ENCODE data around the gene CBX8. TPM values are rescaled to one million over a fixed set of nuclear protein-coding genes. Genes with fewer than 3 reads are reported as not detected.

Gene CBX8
- polyA plus RNA-seq, 1 donor: 10.3 TPM

- Histone ChIP-seq H3K36me3 (ENCODE audit: control insufficient read depth, insufficient read depth, low read length) (peaks cover 15% of the 10 kb centered on the region), H3K4me3 (ENCODE audit: low read length) (no peak overlapping the region), H3K27me3 (ENCODE audit: control insufficient read depth, insufficient read depth, low read length) (no peaks in the 10 kb centered on the region), H3K4me1 (ENCODE audit: control insufficient read depth, insufficient read depth, low read length) (peaks cover 34% of the 10 kb centered on the region), H3K9me3 (ENCODE audit: control insufficient read depth, low read depth, low read length) (peaks cover 12% of the 10 kb centered on the region), H3K27ac (ENCODE audit: low read length) (no peak overlapping the region)
- DNase-seq: no peak
- no CpG with 5 or more reads among the region's 2 CpGs for WGBS (ENCODE audit: insufficient coverage, low lambda C conversion rate)
Measured at GRCh38 chr17:79829457-79829856, 32.6 kb upstream of the CBX8 start.

- Histone ChIP-seq H3K27ac (ENCODE audit: low read length) (no peak overlapping the region), H3K4me1 (ENCODE audit: control insufficient read depth, insufficient read depth, low read length) (peaks cover 34% of the 10 kb centered on the region)
- no CpG with 5 or more reads among the region's 2 CpGs for WGBS (ENCODE audit: insufficient coverage, low lambda C conversion rate)
Measured at GRCh38 chr17:79829004-79829403, 32.1 kb upstream of the CBX8 start.

DNA sequence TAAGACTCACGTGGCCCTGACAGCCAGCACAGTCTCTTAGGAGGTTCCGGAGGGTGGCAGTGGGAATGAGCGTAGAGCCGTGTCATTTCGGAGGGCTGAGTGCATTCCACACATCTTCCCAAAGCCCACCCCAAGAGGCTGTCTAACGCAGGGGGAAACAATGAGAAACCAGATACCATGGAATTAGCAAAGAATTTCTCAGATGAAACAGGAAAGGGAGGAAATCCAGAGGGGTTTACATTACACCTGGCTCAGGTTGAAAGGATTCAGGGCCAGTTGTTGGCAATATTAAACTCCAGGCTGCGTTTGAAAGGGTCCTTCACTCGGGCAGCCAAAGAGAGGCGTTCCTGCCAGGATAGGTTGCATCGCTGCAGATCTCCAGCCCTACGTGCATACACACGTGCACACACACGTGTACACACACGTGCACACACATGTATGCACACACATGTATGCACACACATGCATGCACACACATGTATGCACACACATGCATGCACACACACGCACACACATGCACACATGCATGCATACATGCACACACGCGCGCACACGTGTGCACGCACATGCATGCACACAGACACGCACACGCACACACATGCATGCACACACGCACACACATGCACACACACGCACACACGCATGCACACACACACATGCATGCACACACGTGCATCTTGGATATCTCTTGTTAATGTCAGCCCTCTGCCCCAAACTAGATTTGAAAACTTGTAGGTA, 30.1 kb upstream of the CBX8 start:
- Histone ChIP-seq H3K27me3 (ENCODE audit: control insufficient read depth, insufficient read depth, low read length) (no peaks in the 10 kb centered on the region), H3K9me3 (ENCODE audit: control insufficient read depth, low read depth, low read length) (no peaks in the 10 kb centered on the region), H3K4me1 (ENCODE audit: control insufficient read depth, insufficient read depth, low read length) (peaks cover 24% of the 10 kb centered on the region), H3K4me3 (ENCODE audit: low read length) (no peak overlapping the region), H3K27ac (ENCODE audit: low read length) (no peak overlapping the region), H3K36me3 (ENCODE audit: control insufficient read depth, insufficient read depth, low read length) (no peaks in the 10 kb centered on the region)
- DNase-seq: no peak
- WGBS (ENCODE audit: insufficient coverage, low lambda C conversion rate): no CpG with 5 or more reads among the region's 26 CpGs

More at GRCh38 chr17:79829004-79829403, 32.1 kb upstream of the CBX8 start:
- Histone ChIP-seq H3K4me3 (ENCODE audit: low read length) (no peak overlapping the region), H3K9me3 (ENCODE audit: control insufficient read depth, low read depth, low read length) (peaks cover 8% of the 10 kb centered on the region), H3K36me3 (ENCODE audit: control insufficient read depth, insufficient read depth, low read length) (peaks cover 10% of the 10 kb centered on the region), H3K27me3 (ENCODE audit: control insufficient read depth, insufficient read depth, low read length) (no peaks in the 10 kb centered on the region)
- DNase-seq: no peak

GRCh38 chr17:79826204-79826680, 29.4 kb upstream of the CBX8 start:
- Histone ChIP-seq H3K36me3 (ENCODE audit: control insufficient read depth, insufficient read depth, low read length) (no peaks in the 10 kb centered on the region), H3K27ac (ENCODE audit: low read length) (no peak overlapping the region), H3K27me3 (ENCODE audit: control insufficient read depth, insufficient read depth, low read length) (no peaks in the 10 kb centered on the region), H3K4me3 (ENCODE audit: low read length) (no peak overlapping the region), H3K4me1 (ENCODE audit: control insufficient read depth, insufficient read depth, low read length) (peaks cover 17% of the 10 kb centered on the region), H3K9me3 (ENCODE audit: control insufficient read depth, low read depth, low read length) (no peaks in the 10 kb centered on the region)
- WGBS (ENCODE audit: insufficient coverage, low lambda C conversion rate): no CpG with 5 or more reads among the region's 11 CpGs
- DNase-seq: no peak

DNA sequence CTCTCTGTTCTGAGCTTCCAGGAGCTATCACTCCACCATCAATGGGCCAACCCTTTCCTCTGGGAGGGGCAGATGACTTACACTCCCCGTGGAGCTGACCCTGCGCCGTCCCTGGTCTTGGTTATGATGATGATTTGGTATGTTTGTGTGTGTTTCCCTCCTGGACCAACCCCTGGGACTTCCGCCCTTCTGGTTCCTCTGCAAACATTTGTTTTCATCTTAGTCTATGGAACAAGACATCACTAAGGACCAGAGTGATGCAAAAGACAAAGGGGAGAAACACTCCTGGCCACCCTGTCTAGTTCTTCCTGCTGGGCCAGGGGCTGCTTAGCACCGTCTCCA, 28.7 kb upstream of the CBX8 start:
- H3K9me3 ChIP-seq (ENCODE audit: control insufficient read depth, low read depth, low read length): no peaks in the 10 kb centered on the region
- peaks cover 15% of the 10 kb centered on the region for H3K4me1 ChIP-seq (ENCODE audit: control insufficient read depth, insufficient read depth, low read length)
- H3K4me3 ChIP-seq (ENCODE audit: low read length): no peak overlapping the region
- no peaks in the 10 kb centered on the region for H3K27me3 ChIP-seq (ENCODE audit: control insufficient read depth, insufficient read depth, low read length)
- DNase-seq: no peak
- no peaks in the 10 kb centered on the region for H3K36me3 ChIP-seq (ENCODE audit: control insufficient read depth, insufficient read depth, low read length)
- no peak overlapping the region for H3K27ac ChIP-seq (ENCODE audit: low read length)
- no CpG with 5 or more reads among the region's 5 CpGs for WGBS (ENCODE audit: insufficient coverage, low lambda C conversion rate)

GRCh38 chr17:79824893-79825579, 28.2 kb upstream of the CBX8 start:
- H3K36me3 ChIP-seq (ENCODE audit: control insufficient read depth, insufficient read depth, low read length): no peaks in the 10 kb centered on the region
- no CpG with 5 or more reads among the region's 6 CpGs for WGBS (ENCODE audit: insufficient coverage, low lambda C conversion rate)
- no peak overlapping the region for H3K4me3 ChIP-seq (ENCODE audit: low read length)
- no peaks in the 10 kb centered on the region for H3K9me3 ChIP-seq (ENCODE audit: control insufficient read depth, low read depth, low read length)
- H3K4me1 ChIP-seq (ENCODE audit: control insufficient read depth, insufficient read depth, low read length): peaks cover 15% of the 10 kb centered on the region
- H3K27ac ChIP-seq (ENCODE audit: low read length): no peak overlapping the region
- DNase-seq: peak in 1 of 2 donors; percentile 64
- H3K27me3 ChIP-seq (ENCODE audit: control insufficient read depth, insufficient read depth, low read length): peaks cover 3% of the 10 kb centered on the region

GRCh38 chr17:79824234-79824633, 27.4 kb upstream of the CBX8 start:
- WGBS (ENCODE audit: insufficient coverage, low lambda C conversion rate): no CpG with 5 or more reads among the region's 17 CpGs
- Histone ChIP-seq H3K4me3 (ENCODE audit: low read length) (no peak overlapping the region), H3K36me3 (ENCODE audit: control insufficient read depth, insufficient read depth, low read length) (no peaks in the 10 kb centered on the region), H3K27me3 (ENCODE audit: control insufficient read depth, insufficient read depth, low read length) (peaks cover 10% of the 10 kb centered on the region), H3K27ac (ENCODE audit: low read length) (no peak overlapping the region), H3K9me3 (ENCODE audit: control insufficient read depth, low read depth, low read length) (no peaks in the 10 kb centered on the region), H3K4me1 (ENCODE audit: control insufficient read depth, insufficient read depth, low read length) (peaks cover 15% of the 10 kb centered on the region)
- no peak for DNase-seq

GRCh38 chr17:79822583-79823124, 25.8 kb upstream of the CBX8 start:
- WGBS (ENCODE audit: insufficient coverage, low lambda C conversion rate): 95% methylated on average over 3 of the region's 17 CpGs
- no peaks in the 10 kb centered on the region for H3K9me3 ChIP-seq (ENCODE audit: control insufficient read depth, low read depth, low read length)
- no peak for DNase-seq
- no peaks in the 10 kb centered on the region for H3K36me3 ChIP-seq (ENCODE audit: control insufficient read depth, insufficient read depth, low read length)
- no peak overlapping the region for H3K27ac ChIP-seq (ENCODE audit: low read length)
- no peak overlapping the region for H3K4me3 ChIP-seq (ENCODE audit: low read length)
- peaks cover 13% of the 10 kb centered on the region for H3K4me1 ChIP-seq (ENCODE audit: control insufficient read depth, insufficient read depth, low read length)
- peaks cover 21% of the 10 kb centered on the region for H3K27me3 ChIP-seq (ENCODE audit: control insufficient read depth, insufficient read depth, low read length)

- no peak for DNase-seq
- Histone ChIP-seq H3K36me3 (ENCODE audit: control insufficient read depth, insufficient read depth, low read length) (no peaks in the 10 kb centered on the region), H3K27me3 (ENCODE audit: control insufficient read depth, insufficient read depth, low read length) (peaks cover 32% of the 10 kb centered on the region), H3K4me3 (ENCODE audit: low read length) (no peak overlapping the region), H3K27ac (ENCODE audit: low read length) (no peak overlapping the region), H3K4me1 (ENCODE audit: control insufficient read depth, insufficient read depth, low read length) (peaks cover 13% of the 10 kb centered on the region), H3K9me3 (ENCODE audit: control insufficient read depth, low read depth, low read length) (no peaks in the 10 kb centered on the region)
- WGBS (ENCODE audit: insufficient coverage, low lambda C conversion rate): 40% methylated on average over 1 of the region's 12 CpGs
Measured at GRCh38 chr17:79821331-79822095, 24.6 kb upstream of the CBX8 start.

- H3K27ac ChIP-seq (ENCODE audit: low read length): no peak overlapping the region
- H3K4me3 ChIP-seq (ENCODE audit: low read length): no peak overlapping the region
- H3K4me1 ChIP-seq (ENCODE audit: control insufficient read depth, insufficient read depth, low read length): peaks cover 8% of the 10 kb centered on the region
- no peaks in the 10 kb centered on the region for H3K36me3 ChIP-seq (ENCODE audit: control insufficient read depth, insufficient read depth, low read length)
- 80% methylated on average over 1 of the region's 4 CpGs for WGBS (ENCODE audit: insufficient coverage, low lambda C conversion rate)
- no peak for DNase-seq
- peaks cover 38% of the 10 kb centered on the region for H3K27me3 ChIP-seq (ENCODE audit: control insufficient read depth, insufficient read depth, low read length)
- no peaks in the 10 kb centered on the region for H3K9me3 ChIP-seq (ENCODE audit: control insufficient read depth, low read depth, low read length)
Measured at GRCh38 chr17:79820959-79821330, 24.1 kb upstream of the CBX8 start.

Measured in large intestine (tissue), 3 donors.